Fibroblast of skin of back (primary cell): ENCODE data around the gene B3GNT7. TPM values are rescaled to one million over a fixed set of nuclear protein-coding genes. Genes with fewer than 3 reads are reported as not detected.
A peak's percentile ranks its signal among the peaks of the same experiment; 100 is the strongest.
"Not testable (repeated sequence)": the region's sequence is repeated elsewhere in the genome, so short reads cannot be mapped to it uniquely, and the experiment has no call there.

Source experiments
- DNase-seq: peaks from one replicate; pipeline ENCODE4 v3.0.0-alpha.2; 2013
- polyA plus RNA-seq, 2 experiments: library from polyadenylated mRNA; unstranded; fragments of 120-200 nt; gene quantifications; one replicate each; pipeline ENCODE4 v1.2.1, GENCODE V29; 2013; ENCODE audit not compliant: insufficient read length in 2 of 2

The B3GNT7 gene, protein sequence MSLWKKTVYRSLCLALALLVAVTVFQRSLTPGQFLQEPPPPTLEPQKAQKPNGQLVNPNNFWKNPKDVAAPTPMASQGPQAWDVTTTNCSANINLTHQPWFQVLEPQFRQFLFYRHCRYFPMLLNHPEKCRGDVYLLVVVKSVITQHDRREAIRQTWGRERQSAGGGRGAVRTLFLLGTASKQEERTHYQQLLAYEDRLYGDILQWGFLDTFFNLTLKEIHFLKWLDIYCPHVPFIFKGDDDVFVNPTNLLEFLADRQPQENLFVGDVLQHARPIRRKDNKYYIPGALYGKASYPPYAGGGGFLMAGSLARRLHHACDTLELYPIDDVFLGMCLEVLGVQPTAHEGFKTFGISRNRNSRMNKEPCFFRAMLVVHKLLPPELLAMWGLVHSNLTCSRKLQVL
- 0.04 TPM for polyA plus RNA-seq (2013, experiment 1 of 2; ENCODE audit: insufficient read length)
- 0.11 TPM for polyA plus RNA-seq (2013, experiment 2 of 2; ENCODE audit: insufficient read length)

DNA sequence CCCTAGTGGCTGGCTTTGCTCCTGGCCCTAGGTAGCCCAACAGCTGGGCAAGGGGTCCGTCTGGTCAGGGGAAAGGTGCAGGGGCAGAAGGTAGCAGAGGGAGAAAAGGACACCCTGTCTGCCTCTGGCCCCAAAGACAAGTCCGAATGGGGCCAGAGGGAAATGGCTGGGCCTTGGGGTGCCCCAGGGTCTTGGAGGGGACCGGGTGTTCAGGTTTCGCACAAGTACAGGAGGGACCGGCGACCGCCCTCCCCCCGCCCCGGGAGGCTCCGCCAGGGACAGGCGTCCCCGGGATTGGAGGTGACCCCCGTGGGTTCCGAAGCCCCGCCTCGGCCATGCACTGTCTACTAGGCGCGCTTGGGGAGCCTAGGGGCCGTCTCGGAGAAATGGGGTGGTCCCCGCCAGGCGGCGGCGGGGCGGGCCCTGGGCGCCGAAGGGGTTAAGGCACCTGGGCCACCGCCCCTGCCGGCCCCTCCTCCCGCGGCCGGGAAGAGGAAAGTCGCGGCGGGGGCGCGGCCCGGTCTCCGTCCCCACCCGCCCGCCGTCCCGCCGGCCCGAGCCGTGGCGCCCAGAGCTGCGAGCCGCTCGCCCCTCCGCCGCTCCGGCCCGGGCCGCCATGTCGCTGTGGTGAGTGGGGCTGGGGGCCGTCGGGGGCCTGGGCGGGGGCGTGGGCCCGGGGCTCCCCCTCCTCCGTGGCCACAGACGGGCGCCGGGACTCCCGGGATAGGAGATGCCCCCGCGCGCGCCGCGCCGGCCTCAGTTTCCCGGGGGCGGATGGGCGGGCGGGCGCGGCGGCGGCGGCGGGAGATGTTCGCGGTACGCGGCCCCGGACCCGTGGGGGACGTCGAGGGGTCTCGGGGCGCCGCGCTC is at the start of gene B3GNT7:
TSS of gene B3GNT7 (plus strand) at position 523 of the 870 bp plus-strand sequence. CDS start at position 617, 94 bp downstream.
- no peak for DNase-seq

DNA sequence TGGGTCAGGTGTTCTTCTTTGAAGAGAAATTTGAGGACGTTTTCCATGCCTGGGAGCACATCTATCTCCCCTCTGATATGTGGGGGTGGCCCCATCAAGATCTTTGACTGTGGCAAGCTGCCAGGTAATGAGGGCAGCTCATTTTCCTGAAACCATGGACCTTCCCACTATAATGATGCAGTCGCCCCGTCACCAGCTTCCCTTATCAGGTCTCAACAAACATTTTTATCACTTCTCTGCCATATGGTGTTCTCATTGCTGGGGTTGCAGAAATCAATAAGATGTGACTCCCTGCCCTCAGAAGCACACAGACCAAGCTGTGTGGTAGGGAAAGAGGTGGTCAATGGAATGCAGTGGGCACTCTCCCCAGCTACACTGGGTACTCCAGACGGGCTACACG is 48.4 kb upstream of the B3GNT7 start:
- no peak for DNase-seq

DNA sequence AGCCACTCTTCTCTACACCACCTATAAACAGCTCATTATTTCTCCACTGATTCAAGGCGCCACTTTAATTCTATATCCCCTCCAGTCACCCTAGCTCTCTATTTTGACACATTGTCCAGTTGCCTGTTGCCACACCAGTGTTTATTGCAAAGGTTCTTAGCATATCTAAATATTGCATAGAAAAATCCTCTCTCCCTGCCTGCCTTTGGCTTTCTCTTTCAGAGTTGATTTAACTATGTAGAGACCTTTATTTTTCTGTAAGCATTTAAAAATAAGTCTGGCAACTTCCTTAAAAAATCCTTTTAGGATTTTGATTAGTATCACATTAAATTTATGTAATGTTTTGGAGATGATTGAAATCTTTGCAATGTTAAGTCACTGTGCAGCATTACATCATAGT is 47.9 kb upstream of the B3GNT7 start:
- no peak for DNase-seq

DNA sequence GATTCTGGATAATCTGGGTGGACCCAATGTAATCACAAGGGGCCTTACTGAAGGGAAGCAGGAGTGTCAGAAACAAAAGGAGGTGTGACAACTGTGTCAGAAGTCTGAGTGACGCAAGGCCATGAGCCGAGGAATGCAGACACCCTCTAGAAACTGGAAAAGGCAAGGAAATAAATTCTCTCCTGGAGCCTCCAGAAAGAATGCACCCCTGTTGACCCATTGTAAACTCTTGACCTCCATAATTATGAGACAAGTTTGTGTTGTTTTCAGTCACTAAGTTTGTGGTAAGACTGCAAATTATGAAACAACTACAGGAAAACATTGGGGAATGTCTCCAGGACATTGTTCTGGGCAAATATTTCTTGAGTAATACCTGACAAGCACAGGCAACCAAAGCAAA is 47.3 kb upstream of the B3GNT7 start:
- DNase-seq, result peak; percentile 8

DNA sequence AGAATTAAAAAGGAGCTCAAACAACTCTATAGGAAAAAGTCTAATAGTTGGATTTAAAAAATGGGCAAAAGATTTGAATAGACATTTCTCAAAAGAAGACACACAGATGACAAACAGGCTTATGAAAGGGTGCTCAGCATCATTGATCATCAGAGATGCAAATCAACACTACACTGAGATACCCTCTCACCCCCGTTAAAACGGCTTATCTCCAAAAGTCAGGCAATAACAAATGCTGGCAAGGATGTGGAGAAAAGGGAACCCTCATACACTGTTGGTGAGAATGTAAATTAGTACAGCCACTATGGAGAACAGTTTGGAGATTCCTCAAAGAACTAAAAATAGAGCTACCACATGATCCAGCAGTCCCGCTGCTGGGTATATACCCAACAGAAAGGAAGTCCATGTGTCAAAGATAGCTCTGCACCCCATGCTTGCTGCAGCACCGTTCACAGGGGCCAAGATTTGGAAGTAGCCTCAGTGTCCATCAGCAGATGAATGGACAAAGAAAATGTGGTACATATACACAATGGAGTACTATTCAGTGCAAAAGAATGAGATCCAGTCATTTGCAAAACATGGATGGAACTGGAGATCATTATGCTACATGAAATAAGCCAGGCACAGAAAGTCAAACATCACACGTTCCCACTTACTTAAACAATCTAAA is 46.7 kb upstream of the B3GNT7 start:
- no peak for DNase-seq

DNA sequence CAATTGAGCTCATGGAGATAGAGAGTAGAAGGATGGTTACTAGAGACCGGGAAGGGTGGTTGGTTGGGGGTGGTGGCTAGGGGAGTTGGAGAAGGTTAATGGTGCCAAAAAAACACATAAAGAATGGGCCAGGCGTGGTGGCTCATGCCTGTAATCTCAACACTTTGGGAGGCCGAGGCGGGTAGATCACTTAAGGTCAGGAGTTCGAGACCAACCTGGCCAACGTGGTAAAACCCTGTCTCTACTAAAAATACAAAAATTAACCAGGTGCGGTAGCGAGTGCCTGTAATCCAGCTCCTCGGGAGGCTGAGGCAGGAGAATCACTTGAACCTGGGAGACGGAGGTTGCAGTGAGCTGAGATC is 46.2 kb upstream of the B3GNT7 start:
- DNase-seq, result not testable (repeated sequence)

DNA sequence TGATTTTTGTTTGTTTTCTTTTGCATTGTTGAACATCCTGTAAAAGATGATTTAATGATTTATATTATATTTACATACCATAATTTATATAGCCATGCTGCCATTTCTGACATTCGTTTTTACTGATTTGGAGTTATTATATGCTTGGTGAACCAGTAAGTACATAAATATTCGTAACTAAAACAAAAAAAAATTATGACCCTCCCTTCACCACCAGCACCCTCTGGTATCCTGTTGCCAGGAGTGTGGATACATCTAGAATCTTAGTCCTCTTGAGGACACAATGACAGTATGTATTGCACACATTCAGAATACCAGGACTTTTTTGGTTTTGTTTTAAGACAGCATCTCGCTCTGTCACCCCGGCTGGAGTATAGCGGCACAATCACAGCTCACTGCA is 43.9 kb upstream of the B3GNT7 start:
- DNase-seq, result no peak

DNA sequence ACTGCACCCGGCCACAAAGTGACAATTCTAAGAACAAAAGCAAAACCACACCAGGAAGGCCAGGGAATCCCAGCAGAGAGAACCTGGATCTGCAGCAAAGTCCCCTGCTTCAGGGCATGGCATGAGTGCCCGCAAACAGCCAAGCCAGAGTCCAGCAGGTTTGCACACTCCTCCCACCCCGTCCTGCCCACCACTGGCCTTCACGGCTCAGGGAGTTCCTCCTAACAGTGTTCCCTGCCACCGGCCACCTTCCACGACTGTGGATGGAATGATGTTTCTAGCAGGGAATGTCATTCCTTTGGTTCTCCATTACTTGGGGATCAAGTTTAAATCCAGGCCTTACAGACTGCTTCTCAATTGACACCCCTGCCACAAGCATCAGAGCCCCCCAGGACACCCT is 42.0 kb upstream of the B3GNT7 start:
- no peak for DNase-seq

DNA sequence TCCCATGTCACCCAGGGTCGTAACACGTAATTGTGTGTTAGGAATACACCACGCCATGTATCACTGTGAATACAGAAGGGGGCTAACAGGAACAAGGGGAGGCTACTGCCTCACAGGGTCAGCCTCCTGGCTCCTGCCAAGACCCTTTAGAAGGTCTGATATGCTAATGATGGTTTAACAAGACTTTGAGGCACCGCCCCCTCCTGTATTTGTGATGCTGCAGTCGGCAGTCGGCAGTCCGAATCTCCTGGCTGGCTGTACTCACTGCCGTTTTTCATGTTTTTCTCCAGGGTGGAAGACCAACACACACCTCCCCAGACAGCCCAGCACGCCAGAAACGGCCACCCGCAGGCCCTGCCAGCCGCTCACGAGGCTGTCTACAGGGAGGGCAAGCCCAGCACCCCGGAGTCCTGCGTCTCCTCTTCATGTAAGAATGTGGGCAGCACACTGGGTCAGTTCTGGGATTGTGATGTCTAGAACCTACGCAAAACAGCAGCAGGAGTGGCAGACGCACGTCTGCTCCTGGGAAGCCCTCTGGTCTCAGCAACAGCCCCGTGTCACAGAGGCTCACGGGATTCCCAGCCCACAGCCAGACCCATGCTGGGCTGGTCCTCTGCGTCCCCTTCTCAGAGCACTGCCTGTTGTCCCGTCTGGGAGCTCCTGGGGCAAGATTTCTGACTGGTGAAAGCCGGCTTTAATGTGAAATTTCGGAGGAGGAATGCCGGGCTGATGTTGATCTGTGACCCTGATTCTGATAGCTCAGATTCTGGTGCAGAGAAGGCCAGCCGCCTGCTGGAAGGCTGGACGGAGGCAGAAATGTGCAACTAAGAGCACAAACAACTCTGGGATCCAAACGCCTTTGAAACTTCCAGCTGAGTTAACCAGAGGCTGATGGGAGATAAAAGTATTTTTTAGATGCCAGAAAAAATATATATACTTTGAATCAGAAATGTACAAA is 39.7 kb upstream of the B3GNT7 start:
- DNase-seq, result no peak

DNA sequence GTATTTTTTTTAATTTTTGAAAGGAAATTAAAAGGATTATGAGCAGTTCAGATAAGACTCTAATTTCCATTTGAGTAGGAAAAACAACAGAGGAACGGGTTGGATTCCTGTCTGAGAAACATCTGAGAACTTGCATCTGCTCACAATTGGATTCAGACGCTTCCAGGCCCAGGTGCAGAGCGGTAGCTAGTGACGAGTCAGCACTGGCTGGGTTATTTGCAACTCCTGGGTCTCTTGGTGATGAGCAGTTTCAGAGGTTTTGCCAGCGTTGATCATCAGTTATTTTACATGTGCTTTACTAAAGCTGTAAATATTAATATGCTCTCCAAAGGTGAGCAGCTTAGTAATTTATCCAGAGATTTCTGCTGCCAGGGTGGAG is 39.1 kb upstream of the B3GNT7 start:
- DNase-seq, result no peak

DNA sequence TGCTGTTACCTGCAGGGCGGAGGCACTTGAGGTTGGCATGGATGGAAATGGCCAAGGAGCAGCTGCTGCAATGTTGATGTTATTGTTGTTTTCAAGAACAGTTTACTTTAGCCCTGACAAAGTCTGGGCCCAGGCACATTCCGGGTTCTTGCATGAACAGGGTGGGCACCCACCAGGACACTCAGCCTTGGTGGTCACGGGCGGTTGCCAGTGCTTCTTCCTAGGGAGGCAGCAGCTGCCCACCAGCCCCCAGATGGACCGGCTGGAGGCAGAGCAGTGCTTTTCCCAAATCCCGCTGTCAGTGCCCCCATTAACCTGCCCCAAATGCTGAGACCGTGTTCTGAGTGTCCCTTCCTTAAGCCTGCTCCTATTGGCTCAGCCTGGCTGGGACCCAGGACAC is 38.5 kb upstream of the B3GNT7 start:
- DNase-seq, result no peak

DNA sequence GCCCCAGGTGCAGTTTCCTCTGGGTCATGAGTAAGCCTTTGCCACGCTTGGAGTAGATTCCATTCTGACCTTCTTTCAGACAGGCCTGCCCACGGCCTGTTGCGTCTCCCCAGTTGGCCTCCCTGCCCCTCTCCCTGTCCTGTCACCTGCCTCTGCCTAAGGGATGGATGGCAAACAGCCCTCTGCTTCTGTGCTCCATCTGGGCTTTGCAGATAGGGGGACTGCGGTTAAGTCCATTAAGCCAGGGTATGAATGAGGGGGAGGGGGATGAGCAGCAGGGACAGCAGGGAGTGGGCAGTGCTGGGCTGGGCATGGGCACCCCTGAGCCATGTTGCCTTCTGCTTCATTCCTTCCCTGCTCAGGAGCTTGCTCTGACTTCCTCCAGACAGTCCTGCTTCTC is 37.6 kb upstream of the B3GNT7 start:
- no peak for DNase-seq

DNA sequence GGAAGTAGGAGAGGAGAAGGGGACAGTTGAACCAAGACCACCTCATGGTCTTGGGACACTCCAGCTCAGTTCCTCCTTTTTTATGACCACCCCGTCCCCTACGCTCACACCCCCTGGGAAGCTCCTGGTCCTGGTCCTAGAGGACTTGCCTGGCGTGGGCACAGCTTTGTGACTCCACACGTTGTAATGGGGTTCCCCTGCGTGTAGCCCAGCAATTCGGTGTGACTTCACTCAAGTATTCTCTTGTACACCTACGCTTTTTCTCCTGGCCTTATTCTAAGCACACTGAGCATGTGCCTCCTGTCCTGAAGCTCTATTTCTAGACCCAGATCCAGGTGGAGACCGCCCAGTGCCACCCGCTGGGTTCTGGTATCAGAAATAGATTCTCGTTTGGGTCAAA is 36.1 kb upstream of the B3GNT7 start:
- no peak for DNase-seq

DNA sequence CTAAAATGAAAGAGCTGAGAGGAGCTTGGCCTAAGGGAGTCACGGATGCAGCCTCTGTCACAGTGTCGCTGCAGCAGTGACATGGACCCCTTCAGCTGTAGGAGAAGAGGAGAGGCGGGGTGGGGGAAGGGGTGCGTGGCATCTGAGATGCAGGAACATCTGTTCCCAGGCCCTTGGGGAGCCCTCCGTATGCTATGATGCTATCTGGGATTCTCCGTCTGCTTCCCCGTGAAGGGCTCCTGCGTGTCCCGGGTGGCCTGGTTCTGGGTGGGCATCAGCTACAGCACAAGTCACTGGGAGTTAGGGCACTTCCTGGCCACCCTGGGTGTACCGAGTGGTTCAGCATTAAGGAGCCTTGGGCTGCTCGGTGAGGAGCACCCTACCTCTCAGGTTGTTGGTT is 35.6 kb upstream of the B3GNT7 start:
- no peak for DNase-seq

DNA sequence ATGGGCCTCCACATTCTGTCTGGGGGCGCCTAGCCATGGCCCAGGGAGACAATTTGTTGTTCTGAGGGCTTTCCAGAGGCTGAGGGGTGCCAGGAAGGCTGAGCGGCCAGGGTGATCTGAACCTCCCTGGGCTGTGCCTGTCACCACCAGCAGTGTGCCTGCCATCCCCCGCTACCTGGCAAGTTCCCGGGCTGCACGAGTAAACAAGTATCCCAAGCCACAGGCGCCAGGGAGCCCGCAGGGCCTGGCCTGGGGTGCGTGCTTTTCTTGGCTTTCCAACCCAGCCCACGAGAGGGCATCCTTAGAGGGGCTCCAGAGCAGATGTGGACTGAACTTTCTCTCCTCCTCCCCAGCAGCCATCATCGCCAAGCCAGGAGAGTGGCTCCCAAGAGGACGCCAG is 35.1 kb upstream of the B3GNT7 start:
- DNase-seq, result no peak

DNA sequence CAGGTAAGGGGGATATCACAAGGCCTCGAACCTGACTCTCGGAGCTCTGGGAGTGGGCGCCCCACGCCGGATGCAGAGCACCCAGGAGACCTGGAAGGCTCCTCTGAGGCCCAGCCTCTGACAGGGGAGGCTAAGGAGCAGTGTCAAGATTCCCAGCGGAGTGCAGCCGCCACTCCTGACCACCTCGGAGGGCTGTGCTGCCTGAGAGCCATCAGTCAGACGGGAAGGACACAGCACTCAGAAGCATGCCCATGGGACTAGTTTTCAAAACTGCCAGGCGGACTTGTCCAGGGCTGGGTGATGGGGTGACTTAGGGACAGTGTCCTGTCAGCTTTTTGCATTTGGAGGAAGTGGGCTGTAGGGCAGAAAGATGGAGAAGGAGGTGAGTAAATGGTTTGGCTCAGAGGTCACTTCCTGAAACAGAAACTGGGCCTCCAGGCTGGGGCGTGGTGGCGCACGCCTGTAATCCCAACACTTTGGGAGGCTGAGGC is 34.6 kb upstream of the B3GNT7 start:
- no peak for DNase-seq

DNA sequence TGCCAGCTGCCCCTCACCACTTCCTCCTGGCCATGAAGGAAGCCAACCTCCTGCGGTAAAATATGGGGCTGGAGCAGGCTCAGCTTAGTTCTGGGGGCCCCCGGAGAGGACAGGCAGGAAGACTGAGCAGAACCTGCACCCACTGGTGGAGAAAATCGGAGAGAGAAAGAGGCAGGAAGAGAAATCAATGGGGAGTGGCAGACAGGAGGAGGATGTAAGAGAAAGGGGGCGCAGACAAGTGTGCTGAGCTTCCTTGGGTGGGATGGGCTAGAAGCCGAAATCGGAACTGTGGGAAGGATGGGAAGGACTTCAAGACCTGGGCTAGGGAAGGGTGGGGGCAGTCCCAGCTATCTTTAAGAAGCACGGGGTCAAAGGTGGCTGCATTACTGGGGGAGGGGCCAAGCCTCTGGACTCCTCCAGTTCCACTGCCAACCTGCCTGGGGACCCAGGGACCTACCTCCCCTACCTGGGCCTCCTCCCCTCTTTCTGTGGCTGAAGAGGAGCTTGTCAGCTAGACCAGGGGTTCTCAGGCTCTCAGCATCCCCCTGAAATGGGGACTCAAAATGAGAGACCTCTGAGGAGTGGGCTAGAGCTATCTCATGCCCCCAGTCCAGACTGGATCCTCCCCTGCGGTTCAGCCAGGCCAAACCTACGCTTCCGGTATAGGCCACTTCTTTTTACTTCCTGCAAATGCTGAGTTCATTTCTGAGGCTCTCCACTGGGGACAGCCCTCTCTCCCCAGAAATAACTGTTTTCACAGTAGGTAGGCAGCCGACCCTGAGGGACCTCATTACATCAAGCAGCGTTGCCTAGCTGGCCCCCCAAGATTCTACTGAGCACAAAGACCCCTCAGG is 33.6 kb upstream of the B3GNT7 start:
- DNase-seq, result no peak

DNA sequence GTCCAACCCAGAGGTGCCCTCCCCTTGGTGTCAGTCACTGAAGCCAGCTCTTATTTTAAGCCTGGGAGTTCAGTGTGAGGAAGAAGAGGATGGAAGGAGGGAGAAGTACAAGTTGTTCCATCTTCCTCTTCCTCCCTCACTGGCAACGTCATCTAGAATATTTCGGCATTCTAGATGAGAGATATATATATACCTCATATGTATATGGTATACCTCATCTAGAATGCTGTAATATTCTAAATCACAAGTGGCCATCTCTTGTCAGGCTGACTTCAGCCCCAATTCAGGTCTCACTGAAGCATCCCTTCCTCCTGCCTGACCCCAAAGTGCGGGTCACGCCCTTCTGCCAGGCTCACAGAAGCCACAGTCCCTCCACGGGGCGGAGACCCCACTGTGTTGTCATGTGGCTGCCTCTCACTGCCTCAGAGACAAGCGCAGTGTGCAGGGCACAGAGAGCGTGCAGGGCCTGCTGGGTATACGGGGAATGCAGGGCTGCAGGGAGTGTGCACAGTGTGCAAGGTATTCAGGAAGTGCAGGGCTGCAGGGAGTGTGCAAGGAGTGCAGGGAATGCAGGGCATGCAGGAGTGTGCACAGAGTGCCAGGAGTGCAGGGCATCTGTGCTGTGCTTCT is 32.8 kb upstream of the B3GNT7 start:
- no peak for DNase-seq

DNA sequence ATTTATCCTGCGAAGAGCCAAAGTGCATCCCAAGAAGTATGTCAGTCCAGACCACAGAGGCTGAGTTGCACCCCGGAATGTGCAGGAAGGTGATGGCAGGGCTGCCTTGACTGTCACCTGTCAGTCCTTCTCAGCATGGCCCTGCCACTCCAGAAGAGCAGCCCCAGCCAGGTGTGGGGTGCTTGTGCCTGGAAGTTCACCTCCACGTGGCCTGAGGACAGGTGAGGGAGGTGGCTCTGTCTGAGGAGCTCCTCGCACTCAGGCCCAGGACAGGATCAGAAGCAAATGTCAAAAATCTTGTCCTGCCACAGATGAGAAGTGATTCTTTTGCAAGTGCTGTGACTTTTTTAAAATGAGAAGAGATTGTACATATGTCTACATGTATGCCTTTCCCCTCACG is 31.4 kb upstream of the B3GNT7 start:
- no peak for DNase-seq
